GM21515 (cell line): ENCODE data around the gene GJB6.

Experiments
- ATAC-seq: cut with Tn5 transposase; IDR thresholded peaks from one replicate; pipeline ENCODE4 v1.9.1; 2021; ENCODE audit not compliant: unreplicated experiment

The GJB6 gene

GRCh38 chr13:20188667-20189553, 43.2 kb downstream of the GJB6 start:
- ATAC-seq: no peak

GRCh38 chr13:20186771-20187170, 45.3 kb downstream of the GJB6 start:
- ATAC-seq: no peak

- no peak for ATAC-seq
Measured at GRCh38 chr13:20185366-20186056, 46.6 kb downstream of the GJB6 start.

GRCh38 chr13:20182231-20182846, 49.8 kb downstream of the GJB6 start:
- peak; percentile 59 for ATAC-seq

GRCh38 chr13:20181188-20181587, 50.9 kb downstream of the GJB6 start:
- ATAC-seq: no peak

- ATAC-seq: no peak
Measured at GRCh38 chr13:20178156-20178555, 54.0 kb downstream of the GJB6 start.

- ATAC-seq: no peak
Measured at GRCh38 chr13:20177049-20177831, 54.9 kb downstream of the GJB6 start.

- ATAC-seq: no peak
Measured at GRCh38 chr13:20175907-20176652, 56.0 kb downstream of the GJB6 start.

GRCh38 chr13:20175406-20175794, 56.7 kb downstream of the GJB6 start:
- ATAC-seq: no peak

GRCh38 chr13:20174656-20175405, 57.3 kb downstream of the GJB6 start:
- ATAC-seq: peak; percentile 86

- ATAC-seq: no peak
Measured at GRCh38 chr13:20173116-20173746, 58.9 kb downstream of the GJB6 start.
